Endothelial cell of umbilical vein (primary cell): ENCODE data around the gene C1QTNF7. TPM values are rescaled to one million over a fixed set of nuclear protein-coding genes. Genes with fewer than 3 reads are reported as not detected.
A peak's percentile ranks its signal among the peaks of the same experiment; 100 is the strongest.

Experiments used
- BruUV-seq: library from RNA; stranded (reverse); fragments of 400-500 nt; replicated peaks from 2 replicates; lab custom pipeline; 2021; lab: Mats Ljungman, UMichigan
- CTCF ChIA-PET: fragments of 300-600, 350-600 bp; sonication (Branson Sonifier 250); formaldehyde crosslinking; loops from one replicate; lab custom pipeline; 2021; ENCODE audit warnings: antibody characterized with exemption, inconsistent platforms; lab: Charles Lee
- POLR2A ChIA-PET: fragments of 300-600, 350-600 bp; sonication (Branson Sonifier 250); formaldehyde crosslinking; loops from one replicate; lab custom pipeline; 2021; ENCODE audit warnings: antibody characterized with exemption, inconsistent platforms; lab: Charles Lee
- DNase-seq: peaks from one replicate; pipeline ENCODE4 v3.0.0-alpha.2; 2011; ENCODE audit warnings: low read depth, low spot score
- FAIRE-seq: peaks from 2 replicates; lab custom pipeline; 2011; peaks lifted over from hg19 to GRCh38; lab: Jason Lieb, UNC
- H2AFZ ChIP-seq: 2 replicates; pipeline ENCODE4 v1.6.0; 2012; ENCODE audit warnings: low read depth, low read length, control low read depth, inconsistent platforms
- H3K27ac ChIP-seq: 2 replicates; pipeline ENCODE4 v1.5.1; 2011; ENCODE audit warnings: low read depth, mild to moderate bottlenecking, control low read depth, low read length, moderate library complexity; ENCODE audit not compliant: insufficient read depth
- H3K27me3 ChIP-seq, 2 experiments: 2 replicates each; pipeline versions ENCODE4 v1.6.0 to v1.6.1; 2011; ENCODE audit warnings: low read length in 2 of 2, mixed read lengths in 1 of 2; ENCODE audit not compliant: control insufficient read depth in 2 of 2, insufficient read depth in 2 of 2
- H3K36me3 ChIP-seq, 2 experiments: 2 replicates in 1 of 2; 3 replicates in 1 of 2; pipeline ENCODE4 v1.5.1; 2011; ENCODE audit warnings: low read length in 2 of 2, mild to moderate bottlenecking in 1 of 2, moderate library complexity in 1 of 2; ENCODE audit not compliant: control insufficient read depth in 2 of 2, insufficient read depth in 2 of 2; ENCODE audit errors: extremely low read depth in 1 of 2
- H3K4me1 ChIP-seq: 3 replicates; pipeline ENCODE4 v1.5.1; 2011; ENCODE audit warnings: mild to moderate bottlenecking, low read length; ENCODE audit not compliant: control insufficient read depth, insufficient read depth; ENCODE audit errors: extremely low read depth
- H3K4me2 ChIP-seq: 2 replicates; pipeline ENCODE4 v1.6.1; 2011; ENCODE audit warnings: low read length, control low read depth, mixed read lengths; ENCODE audit not compliant: insufficient read depth
- H3K4me3 ChIP-seq, 3 experiments: fragments of 200-600 bp in 1 of 3; sonication (generic), shearing (Covaris generic) in 1 of 3; replicated peaks in 1 of 3; 2 replicates each; pipeline ENCODE4 v1.5.1; 2011 to 2016; ENCODE audit warnings: control low read depth in 3 of 3, low read length in 3 of 3, mild to moderate bottlenecking in 2 of 3, inconsistent platforms in 1 of 3, low read depth in 1 of 3, moderate library complexity in 1 of 3; ENCODE audit not compliant: insufficient read depth in 1 of 3
- H3K79me2 ChIP-seq: 2 replicates; pipeline ENCODE4 v1.6.0; 2012; ENCODE audit warnings: low read length, inconsistent platforms; ENCODE audit not compliant: control insufficient read depth, insufficient read depth
- H3K9ac ChIP-seq: replicated peaks from 2 replicates; pipeline ENCODE3; 2011; ENCODE audit warnings: low read length, control low read depth; ENCODE audit not compliant: insufficient read depth; ENCODE audit errors: extremely low read depth
- H3K9me1 ChIP-seq: replicated peaks from 3 replicates; pipeline ENCODE4 v1.6.0; 2011; ENCODE audit warnings: mild to moderate bottlenecking, low read length; ENCODE audit not compliant: control insufficient read depth, insufficient read depth; ENCODE audit errors: extremely low read depth
- H3K9me3 ChIP-seq: replicated peaks from 2 replicates; pipeline ENCODE4 v1.5.1; 2012; ENCODE audit warnings: low read length, inconsistent platforms; ENCODE audit not compliant: control insufficient read depth, insufficient read depth
- H4K20me1 ChIP-seq: replicated peaks from 2 replicates; pipeline ENCODE3; 2011; ENCODE audit warnings: mild to moderate bottlenecking, low read length; ENCODE audit not compliant: control insufficient read depth, insufficient read depth; ENCODE audit errors: extremely low read depth
- EZH2 ChIP-seq: IDR thresholded peaks from 2 replicates; pipeline ENCODE4 v1.6.1; 2012; ENCODE audit warnings: borderline replicate concordance, low read depth, mild to moderate bottlenecking, moderate library complexity, low read length, inconsistent platforms; ENCODE audit not compliant: severe bottlenecking
- FOS ChIP-seq: IDR thresholded peaks from 2 replicates; pipeline ENCODE4 v1.6.1; 2011; ENCODE audit warnings: mild to moderate bottlenecking, low read length, moderate library complexity, borderline replicate concordance; ENCODE audit not compliant: insufficient read depth
- GATA2 ChIP-seq: IDR thresholded peaks from 2 replicates; pipeline ENCODE4 v1.7.0; 2011; ENCODE audit warnings: low read depth, mild to moderate bottlenecking, moderate library complexity, mixed read lengths, low read length; ENCODE audit not compliant: insufficient read length, insufficient read depth
- JUN ChIP-seq: IDR thresholded peaks from 2 replicates; pipeline ENCODE4 v1.6.1; 2011; ENCODE audit warnings: borderline replicate concordance, low read depth; ENCODE audit not compliant: insufficient read length, insufficient read depth
- MYC ChIP-seq: IDR thresholded peaks from one replicate; pipeline ENCODE4 v1.6.1; 2011; ENCODE audit warnings: mild to moderate bottlenecking, low read depth, low read length
- POLR2A ChIP-seq: IDR thresholded peaks from 2 replicates; pipeline ENCODE4 v1.6.1; 2012; ENCODE audit warnings: low read depth, mild to moderate bottlenecking, control low read depth, low read length
- POLR2AphosphoS5 ChIP-seq: IDR thresholded peaks from 2 replicates; pipeline ENCODE4 v1.6.1; 2012; ENCODE audit warnings: low read depth, mild to moderate bottlenecking, control low read depth, low read length, moderate library complexity; ENCODE audit not compliant: insufficient read depth
- dilution Hi-C: fragments of 300-500 bp; cut with MboI; formaldehyde crosslinking; loops from one replicate; pipeline ENCODE4 v1.15.0; 2019; ENCODE audit warnings: low sequenced_read_pairs; ENCODE audit not compliant: extremely low pct_ligation_motif_present
- intact Hi-C: fragments of 100-400 bp; cut with micrococcal nuclease; formaldehyde crosslinking; loops from one replicate; pipeline ENCODE4 v1.10.0; 2022
- polyA plus RNA-seq, 4 experiments: library from polyadenylated mRNA; depleted of rRNA in 3 of 4; stranded (reverse) in 3 of 4; unstranded in 1 of 4; fragments of >200 nt; gene quantifications; 2 replicates each; pipeline versions ENCODE4 v1.2.1 to v1.2.3, GENCODE V29; 2011 to 2012; ENCODE audit warnings: missing spikeins in 1 of 4
- total RNA-seq: library from RNA; stranded (reverse); gene quantifications from 2 replicates; pipeline ENCODE4 v1.2.3, GENCODE V29; 2021
- TF ChIP-seq, protein P1 (sequence below), 2 donors: IDR thresholded peaks; 1 replicate in 1 of 2; 2 replicates in 1 of 2; pipeline ENCODE4 v1.5.1; 2011; ENCODE audit warnings: low read length in 2 of 2, mild to moderate bottlenecking in 2 of 2, moderate library complexity in 2 of 2, control low read depth in 1 of 2, inconsistent platforms in 1 of 2, low read depth in 1 of 2; ENCODE audit not compliant: insufficient read depth in 1 of 2; ENCODE audit errors: extremely low read depth in 1 of 2
- TF ChIP-seq, protein P2 (sequence below): IDR thresholded peaks from 2 replicates; pipeline ENCODE4 v1.6.1; 2011; ENCODE audit not compliant: insufficient read depth, insufficient read length

Gene C1QTNF7
- total and polyA plus RNA-seq, 2 donors (not counting 3 experiments of a cell fraction or from before 2014, with no cell fraction given): not detected

DNA sequence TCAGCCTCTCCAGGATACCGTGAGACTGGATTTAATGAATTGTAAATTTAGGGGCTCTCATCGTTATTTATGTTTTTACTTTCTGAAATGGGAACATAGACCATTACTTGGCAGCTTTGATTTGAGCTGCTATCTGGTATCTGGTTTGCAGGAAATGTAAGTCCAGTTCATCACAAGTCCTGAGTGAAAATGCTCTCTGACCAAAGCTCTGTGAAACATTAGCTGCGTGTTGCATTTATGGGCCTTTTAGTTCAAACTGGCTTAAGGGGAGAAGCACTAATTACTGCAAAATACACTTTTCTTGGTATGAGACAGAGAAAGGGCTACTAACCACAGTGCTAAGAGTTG lies 42.3 kb downstream of the C1QTNF7 start:
- Histone ChIP-seq H3K4me3 (peak overlapping the region; percentile 44 to 83 (median 51)), H3K9ac (peak overlapping the region; percentile 45), H3K79me2 (no peaks in the 10 kb centered on the region), H3K36me3 (no peaks in the 10 kb centered on the region), H3K9me3 (no peaks in the 10 kb centered on the region), H3K4me1 (peaks cover 3% of the 10 kb centered on the region), H3K4me2 (peak overlapping the region; percentile 71), H4K20me1 (no peaks in the 10 kb centered on the region), H3K27ac (no peak overlapping the region), H3K27me3 (peaks cover 2 to 10% of the 10 kb centered on the region in 2 experiments), H2AFZ (peak overlapping the region; percentile 97), H3K9me1 (no peaks in the 10 kb centered on the region)
- BruUV-seq: no TSS peak
- DNase-seq (no peak), FAIRE-seq (no peak)
- intact Hi-C loops: loop anchor here (10.0 kb wide), 2 partner anchors 725 to 795 kb away; no protein-coding TSS in a partner anchor
- dilution Hi-C loops: no loop called here
- ChIA-PET CTCF (interaction anchor here (0.9 to 3.9 kb wide), 10 partner anchors 9 to 531 kb away, joined by 3 to 31 read pairs (median 8); no protein-coding TSS in a partner anchor), POLR2A (no interaction called here)
- no peak for TF ChIP-seq FOS
- no peak for TF ChIP-seq GATA2
- no peak for TF ChIP-seq EZH2
- no peak for TF ChIP-seq POLR2AphosphoS5
- TF ChIP-seq POLR2A: no peak
- TF ChIP-seq, protein P1, sequence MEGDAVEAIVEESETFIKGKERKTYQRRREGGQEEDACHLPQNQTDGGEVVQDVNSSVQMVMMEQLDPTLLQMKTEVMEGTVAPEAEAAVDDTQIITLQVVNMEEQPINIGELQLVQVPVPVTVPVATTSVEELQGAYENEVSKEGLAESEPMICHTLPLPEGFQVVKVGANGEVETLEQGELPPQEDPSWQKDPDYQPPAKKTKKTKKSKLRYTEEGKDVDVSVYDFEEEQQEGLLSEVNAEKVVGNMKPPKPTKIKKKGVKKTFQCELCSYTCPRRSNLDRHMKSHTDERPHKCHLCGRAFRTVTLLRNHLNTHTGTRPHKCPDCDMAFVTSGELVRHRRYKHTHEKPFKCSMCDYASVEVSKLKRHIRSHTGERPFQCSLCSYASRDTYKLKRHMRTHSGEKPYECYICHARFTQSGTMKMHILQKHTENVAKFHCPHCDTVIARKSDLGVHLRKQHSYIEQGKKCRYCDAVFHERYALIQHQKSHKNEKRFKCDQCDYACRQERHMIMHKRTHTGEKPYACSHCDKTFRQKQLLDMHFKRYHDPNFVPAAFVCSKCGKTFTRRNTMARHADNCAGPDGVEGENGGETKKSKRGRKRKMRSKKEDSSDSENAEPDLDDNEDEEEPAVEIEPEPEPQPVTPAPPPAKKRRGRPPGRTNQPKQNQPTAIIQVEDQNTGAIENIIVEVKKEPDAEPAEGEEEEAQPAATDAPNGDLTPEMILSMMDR (IDR thresholded peaks at IDR 0.05; ENCODE audit: extremely low read depth in 1 of 2, insufficient read depth in 1 of 2, low read depth in 1 of 2, low read length in 2 of 2): no peak
- no peak for TF ChIP-seq JUN
- no peak for TF ChIP-seq MYC
- TF ChIP-seq, protein P2, sequence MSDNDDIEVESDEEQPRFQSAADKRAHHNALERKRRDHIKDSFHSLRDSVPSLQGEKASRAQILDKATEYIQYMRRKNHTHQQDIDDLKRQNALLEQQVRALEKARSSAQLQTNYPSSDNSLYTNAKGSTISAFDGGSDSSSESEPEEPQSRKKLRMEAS: no peak
